OCI-LY7 (cell line): Measurements from ENCODE around the gene TRMT1. TPM values are rescaled to one million over a fixed set of nuclear protein-coding genes. Genes with fewer than 3 reads are reported as not detected.

Experiments used
- BruUV-seq: library from RNA; stranded (reverse); fragments of 400-500 nt; replicated peaks from 2 replicates; lab custom pipeline; 2021; lab: Mats Ljungman, UMichigan
- CTCF ChIA-PET: fragments of 300-600 bp; sonication (Branson Sonifier 250); formaldehyde crosslinking; loops from one replicate; lab custom pipeline; 2022; ENCODE audit warnings: antibody characterized with exemption; ENCODE audit not compliant: unreplicated experiment; lab: Charles Lee
- POLR2A ChIA-PET: fragments of 300-600 bp; sonication (Branson Sonifier 250); formaldehyde crosslinking; loops from one replicate; lab custom pipeline; 2022; ENCODE audit warnings: antibody characterized with exemption; lab: Charles Lee
- DNase-seq: peaks from one replicate; pipeline ENCODE4 v3.0.0-alpha.2; 2015; ENCODE audit warnings: low spot score
- H2AFZ ChIP-seq: fragments of 200-600 bp; sonication (generic), shearing (Covaris generic); 2 replicates; pipeline ENCODE4 v1.6.1; 2014; ENCODE audit warnings: mild to moderate bottlenecking, antibody characterized with exemption, low read length, moderate library complexity
- H3K27ac ChIP-seq: fragments of 200-600 bp; sonication (generic); 2 replicates; pipeline ENCODE4 v1.5.1; 2014; ENCODE audit warnings: mixed run types, low read depth, mild to moderate bottlenecking, moderate library complexity, low read length, inconsistent platforms; ENCODE audit not compliant: poor library complexity, severe bottlenecking
- H3K36me3 ChIP-seq: fragments of 200-600 bp; sonication (generic); 2 replicates; pipeline ENCODE4 v1.6.1; 2014; ENCODE audit warnings: mild to moderate bottlenecking, antibody characterized with exemption, low read length, moderate library complexity, mixed read lengths; ENCODE audit not compliant: insufficient read depth
- H3K4me1 ChIP-seq: fragments of 200-600 bp; sonication (generic); 2 replicates; pipeline ENCODE4 v1.5.1; 2014; ENCODE audit warnings: mild to moderate bottlenecking, low read length; ENCODE audit not compliant: insufficient read depth, poor library complexity, severe bottlenecking
- H3K4me2 ChIP-seq: fragments of 200-600 bp; sonication (generic); 2 replicates; pipeline ENCODE4 v1.6.1; 2014; ENCODE audit warnings: mild to moderate bottlenecking, low read length
- H3K4me3 ChIP-seq: fragments of 200-600 bp; sonication (generic); 2 replicates; pipeline ENCODE4 v1.5.1; 2014; ENCODE audit warnings: mild to moderate bottlenecking, low read depth, low read length; ENCODE audit not compliant: poor library complexity, severe bottlenecking
- H3K79me2 ChIP-seq: fragments of 200-600 bp; sonication (generic); 2 replicates; pipeline ENCODE4 v1.6.1; 2016; ENCODE audit warnings: low read depth, mild to moderate bottlenecking, low read length, moderate library complexity, mixed read lengths; ENCODE audit not compliant: insufficient read depth
- H3K9me2 ChIP-seq: fragments of 200-600 bp; sonication (generic); 2 replicates; pipeline ENCODE4 v1.6.1; 2016; ENCODE audit warnings: mild to moderate bottlenecking, low read length, mixed read lengths; ENCODE audit not compliant: insufficient read depth
- H3K9me3 ChIP-seq: fragments of 200-600 bp; sonication (generic); 2 replicates; pipeline ENCODE4 v1.6.1; 2014; ENCODE audit warnings: mild to moderate bottlenecking, mixed run types, low read length, mixed read lengths
- H4K20me1 ChIP-seq: fragments of 200-600 bp; sonication (generic); 2 replicates; pipeline ENCODE4 v1.6.1; 2014; ENCODE audit warnings: mild to moderate bottlenecking, antibody characterized with exemption, low read length, moderate library complexity, mixed read lengths; ENCODE audit not compliant: insufficient read depth
- CTCF ChIP-seq: fragments of 200-600 bp; sonication (generic); conservative IDR thresholded peaks from 2 replicates; pipeline ENCODE4 v1.5.1; 2014; ENCODE audit warnings: mild to moderate bottlenecking, antibody characterized with exemption, low read length, moderate library complexity, mixed read lengths
- EZH2phosphoT487 ChIP-seq: fragments of 200-600 bp; sonication (generic); IDR thresholded peaks from 2 replicates; pipeline ENCODE4 v1.6.1; 2018; ENCODE audit warnings: low read depth, borderline replicate concordance, mild to moderate bottlenecking, mixed run types, antibody characterized with exemption, low read length, moderate library complexity, mixed read lengths
- intact Hi-C: fragments of 100-400 bp; cut with micrococcal nuclease; formaldehyde crosslinking; loops from one replicate; pipeline ENCODE4 v1.10.0; 2022; ENCODE audit not compliant: unreplicated experiment
- total RNA-seq, 2 experiments: library from RNA; depleted of rRNA in 1 of 2; stranded (reverse); fragments of >200 nt in 1 of 2; shearing (Covaris generic) in 1 of 2; gene quantifications; 2 replicates each; pipeline ENCODE4 v1.2.3, GENCODE V29; 2014 to 2022

TRMT1 gene
- total RNA-seq, 2 experiments from 2014 or later = 50.4 to 56.8 TPM

DNA sequence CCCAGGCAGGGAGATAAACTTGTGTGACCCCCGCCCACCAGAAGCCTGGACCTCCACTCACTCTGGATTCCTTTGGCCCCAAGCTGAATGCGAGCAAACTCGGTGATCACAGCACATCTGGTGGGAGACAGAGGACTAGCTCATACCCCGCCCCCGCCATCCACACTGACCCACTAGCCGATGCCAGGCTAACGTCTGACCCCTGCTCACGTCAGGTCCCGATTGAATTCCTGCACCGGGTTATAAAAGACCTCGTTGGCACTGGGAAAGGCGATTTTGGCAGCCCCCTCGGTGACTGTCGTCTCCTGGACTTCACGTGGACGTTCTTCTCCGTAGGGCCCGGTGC, 631 bp downstream of the TRMT1 start:
- BruUV-seq = no TSS peak
- Histone ChIP-seq H3K4me1 (peaks cover 33% of the 10 kb centered on the region), H4K20me1 (peaks cover 16% of the 10 kb centered on the region), H3K4me2 (peak overlapping the region; percentile 76), H3K27ac (peak overlapping the region; percentile 75), H3K9me3 (no peaks in the 10 kb centered on the region), H2AFZ (peak overlapping the region; percentile 58; the same call in 1 of the 2 replicates), H3K79me2 (peaks cover 48% of the 10 kb centered on the region), H3K4me3 (peak overlapping the region; percentile 90), H3K9me2 (no peaks in the 10 kb centered on the region), H3K36me3 (peaks cover 27% of the 10 kb centered on the region)
- CTCF ChIA-PET = no interaction called here
- no peak for DNase-seq
- no peak for TF ChIP-seq CTCF
- TF ChIP-seq EZH2phosphoT487 = no peak
- POLR2A ChIA-PET = interaction anchor here (0.5 kb wide), 1 partner anchor 12 kb away, joined by 4 read pairs; no protein-coding TSS in a partner anchor
- intact Hi-C loops = loop anchor here (1.0 kb wide), 1 partner anchor 14 kb away; the partner anchor contains the start of gene LYL1

DNA sequence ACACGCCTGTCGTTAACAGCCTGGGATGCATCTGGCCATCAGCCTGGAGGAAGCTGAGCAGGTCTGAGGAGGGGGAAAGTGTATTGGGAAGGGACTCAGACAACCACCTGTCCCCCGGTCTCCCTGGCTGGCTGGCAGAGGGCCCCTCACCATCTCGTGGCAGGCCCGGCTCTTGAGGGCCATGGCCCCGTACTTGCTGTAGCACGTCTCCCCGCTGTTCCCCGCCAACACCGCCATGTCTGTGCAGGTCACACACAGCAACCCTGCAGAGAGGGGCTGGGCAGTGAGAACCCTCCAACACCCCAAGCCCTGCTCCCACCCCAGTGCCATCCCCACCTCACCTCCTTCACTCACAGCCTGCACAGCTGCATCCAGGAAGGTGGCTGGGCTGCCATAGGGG, 4.0 kb downstream of the TRMT1 start:
- Histone ChIP-seq H3K27ac (no peak overlapping the region), H4K20me1 (no peaks in the 10 kb centered on the region), H3K36me3 (peaks cover 51% of the 10 kb centered on the region), H3K4me3 (no peak overlapping the region), H3K9me3 (no peaks in the 10 kb centered on the region), H2AFZ (no peak overlapping the region), H3K4me1 (peaks cover 13% of the 10 kb centered on the region), H3K9me2 (no peaks in the 10 kb centered on the region), H3K4me2 (no peak overlapping the region), H3K79me2 (peaks cover 22% of the 10 kb centered on the region; the same call in 1 of the 2 replicates)
- intact Hi-C loops = no loop called here
- DNase-seq = no peak
- ChIA-PET CTCF (no interaction called here), POLR2A (no interaction called here)
- no TSS peak for BruUV-seq
- TF ChIP-seq EZH2phosphoT487 (no peak), CTCF (no peak)

DNA sequence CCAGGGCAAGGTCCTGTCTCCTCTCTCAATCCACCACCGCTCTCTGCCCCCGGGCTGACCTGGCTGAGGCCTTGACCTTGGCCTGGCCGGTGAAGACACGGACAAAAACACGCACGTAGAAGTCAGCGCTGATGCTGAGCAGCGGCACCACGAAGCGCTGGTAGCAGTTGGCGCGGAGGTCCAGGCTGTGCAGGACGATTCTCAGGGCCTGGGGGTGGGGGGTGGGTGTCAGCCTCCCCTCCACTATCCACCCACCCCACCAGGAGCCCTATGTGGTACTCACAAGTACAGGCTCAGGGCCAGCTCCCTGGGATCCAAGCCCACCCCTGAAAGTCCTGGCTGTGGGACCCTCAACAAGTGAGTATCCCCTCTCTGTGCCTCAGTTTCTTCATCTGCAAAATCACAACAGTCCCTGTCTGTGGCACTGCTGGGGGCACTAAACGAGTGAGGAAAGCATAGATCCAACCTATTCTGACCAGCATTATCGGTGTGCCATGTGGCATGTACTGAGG, 6.4 kb downstream of the TRMT1 start:
- H2AFZ ChIP-seq = no peak overlapping the region
- BruUV-seq = no TSS peak
- H3K9me2 ChIP-seq = no peaks in the 10 kb centered on the region
- ChIA-PET POLR2A (no interaction called here), CTCF (no interaction called here)
- H3K4me3 ChIP-seq = no peak overlapping the region
- H3K27ac ChIP-seq = no peak overlapping the region
- H3K9me3 ChIP-seq = no peaks in the 10 kb centered on the region
- H4K20me1 ChIP-seq = no peaks in the 10 kb centered on the region
- H3K4me2 ChIP-seq = no peak overlapping the region
- intact Hi-C loops = no loop called here
- H3K79me2 ChIP-seq = peaks cover 4% of the 10 kb centered on the region; the same call in 1 of the 2 replicates
- peaks cover 20% of the 10 kb centered on the region for H3K4me1 ChIP-seq
- H3K36me3 ChIP-seq = peaks cover 55% of the 10 kb centered on the region
- DNase-seq = no peak
- no peak for TF ChIP-seq EZH2phosphoT487
- no peak for TF ChIP-seq CTCF
